DOHH2 (cell line): ENCODE results near the gene TNIP2.

Source experiments
- H3F3A ChIP-seq: fragments of 200-600 bp; sonication (generic), shearing (Covaris generic); 2 replicates; pipeline ENCODE4 v1.6.0; 2016; ENCODE audit warnings: antibody characterized with exemption, mild to moderate bottlenecking; ENCODE audit not compliant: control insufficient read depth, insufficient read depth
- H3K27ac ChIP-seq: fragments of 200-600 bp; sonication (generic); 2 replicates; pipeline ENCODE4 v1.5.1; 2014; ENCODE audit warnings: low read depth, mild to moderate bottlenecking, low read length, moderate library complexity
- H3K27me3 ChIP-seq: fragments of 200-600 bp; sonication (generic); 2 replicates; pipeline ENCODE4 v1.6.1; 2014; ENCODE audit warnings: mild to moderate bottlenecking, low read length, mixed read lengths; ENCODE audit not compliant: control insufficient read depth
- H3K36me3 ChIP-seq: fragments of 200-600 bp; sonication (generic); 2 replicates; pipeline ENCODE4 v1.6.1; 2014; ENCODE audit warnings: mild to moderate bottlenecking, low read length, moderate library complexity, mixed read lengths; ENCODE audit not compliant: control insufficient read depth
- H3K4me1 ChIP-seq: fragments of 200-600 bp; sonication (generic); 2 replicates; pipeline ENCODE4 v1.6.1; 2014; ENCODE audit warnings: mild to moderate bottlenecking, low read length, mixed read lengths; ENCODE audit not compliant: control insufficient read depth
- H3K4me2 ChIP-seq: fragments of 200-600 bp; sonication (generic); 2 replicates; pipeline ENCODE4 v1.6.0; 2014; ENCODE audit warnings: mild to moderate bottlenecking, low read length, moderate library complexity
- H3K4me3 ChIP-seq: fragments of 200-600 bp; sonication (generic); 2 replicates; pipeline ENCODE4 v1.5.1; 2014; ENCODE audit warnings: mild to moderate bottlenecking, low read length, mixed read lengths
- H3K79me2 ChIP-seq: fragments of 200-600 bp; sonication (generic); 2 replicates; pipeline ENCODE4 v1.6.1; 2014; ENCODE audit warnings: mild to moderate bottlenecking, low read length, mixed read lengths; ENCODE audit not compliant: control insufficient read depth
- H3K9me2 ChIP-seq: fragments of 200-600 bp; sonication (generic); replicated peaks from 2 replicates; pipeline ENCODE4 v1.6.1; 2014; ENCODE audit warnings: mild to moderate bottlenecking, low read length, mixed read lengths; ENCODE audit not compliant: control insufficient read depth
- H3K9me3 ChIP-seq: fragments of 200-600 bp; sonication (generic); 2 replicates; pipeline ENCODE4 v1.6.1; 2014; ENCODE audit warnings: antibody characterized with exemption, low read length, mixed read lengths; ENCODE audit not compliant: control insufficient read depth, insufficient read depth
- H4K20me1 ChIP-seq: fragments of 200-600 bp; sonication (generic); 2 replicates; pipeline ENCODE4 v1.6.0; 2014; ENCODE audit warnings: low read depth, mild to moderate bottlenecking, antibody characterized with exemption, low read length, moderate library complexity; ENCODE audit not compliant: control insufficient read depth, insufficient read depth
- CTCF ChIP-seq: fragments of 200-600 bp; sonication (generic); IDR thresholded peaks from one replicate; pipeline ENCODE4 v1.5.1; 2014; ENCODE audit warnings: antibody characterized with exemption, mild to moderate bottlenecking, low read depth, low read length; ENCODE audit not compliant: poor library complexity, severe bottlenecking
- EZH2phosphoT487 ChIP-seq: fragments of 200-600 bp; sonication (generic); IDR thresholded peaks from 2 replicates; pipeline ENCODE4 v1.6.1; 2017; ENCODE audit warnings: borderline replicate concordance, mild to moderate bottlenecking, antibody characterized with exemption, low read length, moderate library complexity, mixed read lengths

TNIP2 gene

GRCh38 chr4:2698951-2699505, 57.1 kb downstream of the TNIP2 start:
- Histone ChIP-seq H3K79me2 (peaks cover 7% of the 10 kb centered on the region), H3F3A (peaks cover 17% of the 10 kb centered on the region), H3K9me3 (no peaks in the 10 kb centered on the region), H3K27ac (no peak overlapping the region), H3K9me2 (no peaks in the 10 kb centered on the region), H3K4me3 (no peak overlapping the region), H3K4me1 (peaks cover 41% of the 10 kb centered on the region), H3K4me2 (no peak overlapping the region), H4K20me1 (no peaks in the 10 kb centered on the region), H3K36me3 (peaks cover 80% of the 10 kb centered on the region), H3K27me3 (no peaks in the 10 kb centered on the region)
- no peak for TF ChIP-seq CTCF
- no peak for TF ChIP-seq EZH2phosphoT487

DNA sequence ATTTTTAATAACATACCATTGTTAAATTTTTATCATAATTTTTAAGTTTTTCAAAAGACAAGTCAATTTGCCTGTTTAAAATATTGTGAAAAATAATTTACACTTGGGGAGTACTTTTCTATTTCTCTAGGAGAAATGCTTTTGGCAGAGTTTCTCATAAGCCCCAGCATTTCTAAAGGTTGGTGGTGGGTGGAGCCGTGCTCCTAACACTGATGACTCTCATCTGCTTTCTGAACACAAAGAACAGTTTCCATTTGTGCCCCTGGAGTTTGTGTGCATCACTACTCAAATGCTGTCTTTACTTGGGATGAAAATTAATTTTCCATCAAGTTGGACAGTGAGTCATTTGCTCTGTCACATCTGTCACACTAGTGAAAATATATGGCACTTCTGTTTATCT, 57.6 kb downstream of the TNIP2 start:
- Histone ChIP-seq H3K9me2 (no peaks in the 10 kb centered on the region), H3K9me3 (no peaks in the 10 kb centered on the region), H3K79me2 (peaks cover 7% of the 10 kb centered on the region), H3K36me3 (peaks cover 84% of the 10 kb centered on the region), H4K20me1 (no peaks in the 10 kb centered on the region), H3K4me2 (no peak overlapping the region), H3K4me3 (no peak overlapping the region), H3K27me3 (no peaks in the 10 kb centered on the region), H3K4me1 (peaks cover 46% of the 10 kb centered on the region), H3F3A (peaks cover 17% of the 10 kb centered on the region), H3K27ac (no peak overlapping the region)
- TF ChIP-seq EZH2phosphoT487 (no peak), CTCF (no peak)

GRCh38 chr4:2697995-2698414, 58.1 kb downstream of the TNIP2 start:
- TF ChIP-seq EZH2phosphoT487 (no peak), CTCF (no peak)
- peaks cover 7% of the 10 kb centered on the region for H3K79me2 ChIP-seq
- H3K4me2 ChIP-seq = no peak overlapping the region
- H3K4me3 ChIP-seq = no peak overlapping the region
- H3K9me2 ChIP-seq = no peaks in the 10 kb centered on the region
- peaks cover 84% of the 10 kb centered on the region for H3K36me3 ChIP-seq
- no peaks in the 10 kb centered on the region for H3K9me3 ChIP-seq
- no peaks in the 10 kb centered on the region for H3K27me3 ChIP-seq
- no peak overlapping the region for H3K27ac ChIP-seq
- H3F3A ChIP-seq = peaks cover 17% of the 10 kb centered on the region
- H3K4me1 ChIP-seq = peaks cover 49% of the 10 kb centered on the region
- no peaks in the 10 kb centered on the region for H4K20me1 ChIP-seq
